HepG2 (cell line): Measurements from ENCODE around the gene TIMP3. TPM values are rescaled to one million over a fixed set of nuclear protein-coding genes. Genes with fewer than 3 reads are reported as not detected.
A peak's percentile ranks its signal among the peaks of the same experiment; 100 is the strongest.

Source experiments
- ATAC-seq: fragments of 200-7000 bp; cut with Tn5 transposase; 3 replicates; pipeline ENCODE4 v1.9.1; 2020; ENCODE audit warnings: mild to moderate bottlenecking, moderate library complexity
- BruUV-seq: library from RNA; stranded (reverse); fragments of 400-500 nt; replicated peaks from 2 replicates; lab custom pipeline; 2021; lab: Mats Ljungman, UMichigan
- CTCF ChIA-PET: fragments of 300-600 bp; formaldehyde crosslinking; extraction: SDS; loops from one replicate; lab custom pipeline; 2021; ENCODE audit warnings: low total read pairs, inconsistent platforms, low intra/inter-chr PET ratio; lab: Yijun Ruan, JAX
- POLR2A ChIA-PET: fragments of 350-600 bp; sonication (Branson Sonifier 250); formaldehyde crosslinking; loops from one replicate; lab custom pipeline; 2020; ENCODE audit warnings: antibody characterized with exemption, inconsistent platforms; lab: Yijun Ruan, JAX
- DNase-seq: peaks from one replicate; pipeline ENCODE4 v3.0.0-alpha.2; 2015; ENCODE audit warnings: low spot score
- FAIRE-seq: peaks from 3 replicates; lab custom pipeline; 2011; peaks lifted over from hg19 to GRCh38; lab: Jason Lieb, UNC
- H2AFZ ChIP-seq: one replicate; pipeline ENCODE4 v1.6.1; 2011; ENCODE audit warnings: low read length, inconsistent platforms
- H3K27ac ChIP-seq: fragments of 300-600 bp; 3 replicates; pipeline ENCODE4 v1.8.0; 2011; ENCODE audit warnings: mixed run types, mild to moderate bottlenecking, mixed read lengths, low read length, inconsistent platforms; ENCODE audit not compliant: insufficient read depth; ENCODE audit errors: extremely low read length
- H3K27me3 ChIP-seq, 2 experiments: fragments of 200-600 bp in 1 of 2; 2 replicates in 1 of 2; 3 replicates in 1 of 2; pipeline versions ENCODE4 v1.6.0 to v1.8.0; 2011; ENCODE audit warnings: low read length in 2 of 2, mild to moderate bottlenecking in 2 of 2, moderate library complexity in 2 of 2, inconsistent platforms in 1 of 2; ENCODE audit not compliant: insufficient read depth in 2 of 2, control insufficient read depth in 1 of 2
- H3K36me3 ChIP-seq, 2 experiments: fragments of 200-600 bp in 1 of 2; replicated peaks in 1 of 2; 2 replicates in 1 of 2; 3 replicates in 1 of 2; pipeline versions ENCODE4 v1.5.1 to v1.8.0; 2011; ENCODE audit warnings: low read length in 2 of 2, inconsistent platforms in 1 of 2; ENCODE audit not compliant: insufficient read depth in 2 of 2, control insufficient read depth in 1 of 2
- H3K4me1 ChIP-seq: 2 replicates; pipeline ENCODE4 v1.5.1; 2012; ENCODE audit warnings: low read length, inconsistent platforms; ENCODE audit not compliant: insufficient read depth
- H3K4me2 ChIP-seq: 2 replicates; pipeline ENCODE4 v1.6.0; 2011; ENCODE audit warnings: low read depth, low read length, inconsistent platforms
- H3K4me3 ChIP-seq, 3 experiments: fragments of 200-600 bp in 1 of 3; sonication (generic), shearing (Covaris generic) in 1 of 3; replicated peaks in 1 of 3; 2 replicates each; pipeline ENCODE4 v1.5.1; 2011 to 2016; ENCODE audit warnings: low read length in 3 of 3, inconsistent platforms in 2 of 3, low read depth in 2 of 3, mild to moderate bottlenecking in 2 of 3, control low read depth in 1 of 3, mixed read lengths in 1 of 3; ENCODE audit not compliant: insufficient read depth in 1 of 3
- H3K79me2 ChIP-seq: one replicate; pipeline ENCODE4 v1.6.1; 2011; ENCODE audit warnings: low read length, inconsistent platforms; ENCODE audit not compliant: insufficient read depth
- H3K9ac ChIP-seq: 2 replicates; pipeline ENCODE4 v1.6.0; 2011; ENCODE audit warnings: mild to moderate bottlenecking, low read depth, low read length, inconsistent platforms; ENCODE audit not compliant: insufficient read depth
- H3K9me3 ChIP-seq: 2 replicates; pipeline ENCODE4 v1.5.1; 2012; ENCODE audit warnings: mild to moderate bottlenecking, low read length
- H4K20me1 ChIP-seq: 2 replicates; pipeline ENCODE4 v1.6.0; 2011; ENCODE audit warnings: inconsistent platforms, mild to moderate bottlenecking, low read length, moderate library complexity; ENCODE audit not compliant: insufficient read depth
- CEBPB ChIP-seq: IDR thresholded peaks from 2 replicates; pipeline ENCODE4 v1.6.1; 2011; ENCODE audit warnings: low read depth, low read length, improper control_type of control experiment, borderline replicate concordance
- CEBPG ChIP-seq: IDR thresholded peaks from 2 replicates; pipeline ENCODE4 v1.6.1; 2016
- HNF4A ChIP-seq: sonication (generic); formaldehyde crosslinking; IDR thresholded peaks from 2 replicates; pipeline ENCODE4 v1.4.0; 2020; ENCODE audit warnings: missing genetic modification reagents
- PATZ1 ChIP-seq: sonication (generic); formaldehyde crosslinking; IDR thresholded peaks from 2 replicates; pipeline ENCODE4 v1.4.0; 2020; ENCODE audit warnings: missing genetic modification reagents
- SIX1 ChIP-seq: sonication (generic); formaldehyde crosslinking; IDR thresholded peaks from 2 replicates; pipeline ENCODE4 v1.4.0; 2020; ENCODE audit warnings: missing genetic modification reagents, borderline replicate concordance
- SIX4 ChIP-seq: sonication (generic); formaldehyde crosslinking; IDR thresholded peaks from 2 replicates; pipeline ENCODE4 v1.4.0; 2020; ENCODE audit warnings: missing genetic modification reagents
- SPEN ChIP-seq: sonication (generic); formaldehyde crosslinking; IDR thresholded peaks from 2 replicates; pipeline ENCODE4 v1.5.1; 2020; ENCODE audit warnings: low read depth, mild to moderate bottlenecking, missing genetic modification reagents
- SUZ12 ChIP-seq: fragments of 150-350 bp; IDR thresholded peaks from 2 replicates; pipeline ENCODE4 v1.6.1; 2014; ENCODE audit warnings: low read depth, low read length
- TEAD3 ChIP-seq: optimal IDR thresholded peaks from 2 replicates; pipeline ENCODE3; 2016; ENCODE audit warnings: borderline replicate concordance
- USF2 ChIP-seq, 2 experiments: sonication (generic) in 1 of 2; formaldehyde crosslinking in 1 of 2; IDR thresholded peaks; 2 replicates each; pipeline versions ENCODE4 v1.5.1 to v1.6.1; 2011 to 2020; ENCODE audit warnings: borderline replicate concordance in 1 of 2, low read depth in 1 of 2, low read length in 1 of 2, mild to moderate bottlenecking in 1 of 2, missing genetic modification reagents in 1 of 2, moderate library complexity in 1 of 2
- ZBTB7B ChIP-seq: sonication (generic); formaldehyde crosslinking; IDR thresholded peaks from 2 replicates; pipeline ENCODE4 v1.4.0; 2020; ENCODE audit warnings: missing genetic modification reagents
- ZMYM4 ChIP-seq: sonication (generic); formaldehyde crosslinking; IDR thresholded peaks from 2 replicates; pipeline ENCODE4 v1.8.1; 2023; ENCODE audit warnings: mild to moderate bottlenecking, missing genetic modification reagents
- ZNF12 ChIP-seq: sonication (generic); formaldehyde crosslinking; IDR thresholded peaks from 2 replicates; pipeline ENCODE4 v1.5.0; 2020; ENCODE audit warnings: missing genetic modification reagents
- ZNF331 ChIP-seq: sonication (generic); formaldehyde crosslinking; IDR thresholded peaks from 2 replicates; pipeline ENCODE4 v1.4.0; 2020; ENCODE audit warnings: missing genetic modification reagents
- ZNF589 ChIP-seq: sonication (generic); formaldehyde crosslinking; conservative IDR thresholded peaks from 2 replicates; pipeline ENCODE4 v1.8.0; 2022; ENCODE audit warnings: mild to moderate bottlenecking, moderate library complexity, missing genetic modification reagents
- ZNF629 ChIP-seq: sonication (generic); formaldehyde crosslinking; conservative IDR thresholded peaks from 2 replicates; pipeline ENCODE4 v1.5.0; 2020; ENCODE audit warnings: missing genetic modification reagents
- WGBS: methylation state at CpG from one replicate; pipeline ENCODE4 v1.1.6; 2017; ENCODE audit warnings: low lambda C conversion rate; 5-methylcytosine and 5-hydroxymethylcytosine counted together
- in situ Hi-C: cut with HindIII; loops from 2 replicates; pipeline ENCODE4 v1.10.0; 2017; ENCODE audit warnings: low pct_unique_long_range_greater_than_20kb; ENCODE audit not compliant: extremely low pct_ligation_motif_present
- intact Hi-C: fragments of 100-400 bp; cut with micrococcal nuclease; formaldehyde crosslinking; loops from one replicate; pipeline ENCODE4 v1.10.0; 2022; ENCODE audit not compliant: unreplicated experiment
- polyA plus RNA-seq, 8 experiments: library from polyadenylated mRNA; depleted of rRNA in 3 of 8; stranded (reverse) in 7 of 8; unstranded in 1 of 8; fragments of >200 nt; fragmentation: Illumina TruSeq in 4 of 8; extraction: Trizol in 4 of 8; gene quantifications; 2 replicates each; pipeline versions ENCODE4 v1.2.1 to v1.2.3, GENCODE V29; 2011 to 2016; ENCODE audit warnings: low read depth in 4 of 8, missing spikeins in 1 of 8, mixed read lengths in 1 of 8; ENCODE audit not compliant: insufficient read depth in 1 of 8
- total RNA-seq, 5 experiments: library from RNA; depleted of rRNA; stranded (reverse); fragments of >200 nt; fragmentation: Illumina TruSeq; extraction: Trizol; gene quantifications; 2 replicates each; pipeline ENCODE4 v1.2.3, GENCODE V29; 2016; ENCODE audit warnings: low read depth in 1 of 5

TIMP3 gene
- total and polyA plus RNA-seq, 2 of the 13 experiments (the other 11 are each of a cell fraction or from before 2014, with no cell fraction given) = 57.3 to 86.6 TPM

- ChIA-PET POLR2A (interaction anchor here (1.2 to 1.9 kb wide), 4 partner anchors 9 to 279 kb away, joined by 4 to 10 read pairs (median 6); partner anchors contain the start of gene TIMP3), CTCF (no interaction called here)
- DNase-seq (no peak), ATAC-seq (no peak; the same call in 1 of the 3 replicates), FAIRE-seq (no peak)
- peaks cover 64% of the 10 kb centered on the region for H3K4me1 ChIP-seq
- intact Hi-C loops = no loop called here
- H3K36me3 ChIP-seq = peaks cover 2 to 18% of the 10 kb centered on the region in 2 experiments; a peak in 2 of 5 replicates
- H3K27ac ChIP-seq = peak overlapping the region; percentile 62
- no TSS peak for BruUV-seq
- no peaks in the 10 kb centered on the region for H3K27me3 ChIP-seq
- H3K9me3 ChIP-seq = no peaks in the 10 kb centered on the region
- H2AFZ ChIP-seq = no peak overlapping the region
- in situ Hi-C loops = no loop called here
- TF ChIP-seq ZNF12 (CRISPR knock-in tag) (no peak), ZNF629 (CRISPR knock-in tag) (peak; percentile 78), TEAD3 (CRISPR knock-in tag) (peak; percentile 9), ZBTB7B (CRISPR knock-in tag) (peak; percentile 21; the same call in 1 of the 2 replicates), ZNF331 (CRISPR knock-in tag) (0 out of 2 replicates have a peak, but pooled peaks have one; percentile 15), SIX4 (CRISPR knock-in tag) (peak; percentile 91), HNF4A (CRISPR knock-in tag) (0 out of 2 replicates have a peak, but pooled peaks have one; percentile 4), SIX1 (CRISPR knock-in tag) (peak; percentile 78; the same call in 1 of the 2 replicates), ZMYM4 (CRISPR knock-in tag) (0 out of 2 replicates have a peak, but pooled peaks have one; percentile 35), CEBPB (peak; percentile 87), CEBPG (CRISPR knock-in tag) (peak; percentile 80), SPEN (CRISPR knock-in tag) (0 out of 2 replicates have a peak, but pooled peaks have one; percentile 21), SUZ12 (no peak), ZNF589 (CRISPR knock-in tag) (no peak), PATZ1 (CRISPR knock-in tag) (0 out of 2 replicates have a peak, but pooled peaks have one; percentile 12), USF2 (IDR thresholded peaks at IDR 0.05; ENCODE audit: low read depth, low read length) (no peak), USF2 (CRISPR knock-in tag; IDR thresholded peaks at IDR 0.05; ENCODE audit: borderline replicate concordance) (no peak)
- H3K4me2 ChIP-seq = peak overlapping the region; percentile 37; the same call in 1 of the 2 replicates
- no peaks in the 10 kb centered on the region; the same call in none of the 2 replicates for H4K20me1 ChIP-seq
- no peak overlapping the region for H3K9ac ChIP-seq
- H3K79me2 ChIP-seq = peaks cover 79% of the 10 kb centered on the region
- no peak overlapping the region for H3K4me3 ChIP-seq
- 71% methylated on average over 4 of the region's 6 CpGs for WGBS
Measured at GRCh38 chr22:32810555-32811133, 9.1 kb downstream of the TIMP3 start.
